Measurements from ENCODE around the gene HBP1.
"Not testable (repeated sequence)": the region's sequence is repeated elsewhere in the genome, so short reads cannot be mapped to it uniquely, and the experiment has no call there.

HBP1 gene, protein sequence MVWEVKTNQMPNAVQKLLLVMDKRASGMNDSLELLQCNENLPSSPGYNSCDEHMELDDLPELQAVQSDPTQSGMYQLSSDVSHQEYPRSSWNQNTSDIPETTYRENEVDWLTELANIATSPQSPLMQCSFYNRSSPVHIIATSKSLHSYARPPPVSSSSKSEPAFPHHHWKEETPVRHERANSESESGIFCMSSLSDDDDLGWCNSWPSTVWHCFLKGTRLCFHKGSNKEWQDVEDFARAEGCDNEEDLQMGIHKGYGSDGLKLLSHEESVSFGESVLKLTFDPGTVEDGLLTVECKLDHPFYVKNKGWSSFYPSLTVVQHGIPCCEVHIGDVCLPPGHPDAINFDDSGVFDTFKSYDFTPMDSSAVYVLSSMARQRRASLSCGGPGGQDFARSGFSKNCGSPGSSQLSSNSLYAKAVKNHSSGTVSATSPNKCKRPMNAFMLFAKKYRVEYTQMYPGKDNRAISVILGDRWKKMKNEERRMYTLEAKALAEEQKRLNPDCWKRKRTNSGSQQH

DNA sequence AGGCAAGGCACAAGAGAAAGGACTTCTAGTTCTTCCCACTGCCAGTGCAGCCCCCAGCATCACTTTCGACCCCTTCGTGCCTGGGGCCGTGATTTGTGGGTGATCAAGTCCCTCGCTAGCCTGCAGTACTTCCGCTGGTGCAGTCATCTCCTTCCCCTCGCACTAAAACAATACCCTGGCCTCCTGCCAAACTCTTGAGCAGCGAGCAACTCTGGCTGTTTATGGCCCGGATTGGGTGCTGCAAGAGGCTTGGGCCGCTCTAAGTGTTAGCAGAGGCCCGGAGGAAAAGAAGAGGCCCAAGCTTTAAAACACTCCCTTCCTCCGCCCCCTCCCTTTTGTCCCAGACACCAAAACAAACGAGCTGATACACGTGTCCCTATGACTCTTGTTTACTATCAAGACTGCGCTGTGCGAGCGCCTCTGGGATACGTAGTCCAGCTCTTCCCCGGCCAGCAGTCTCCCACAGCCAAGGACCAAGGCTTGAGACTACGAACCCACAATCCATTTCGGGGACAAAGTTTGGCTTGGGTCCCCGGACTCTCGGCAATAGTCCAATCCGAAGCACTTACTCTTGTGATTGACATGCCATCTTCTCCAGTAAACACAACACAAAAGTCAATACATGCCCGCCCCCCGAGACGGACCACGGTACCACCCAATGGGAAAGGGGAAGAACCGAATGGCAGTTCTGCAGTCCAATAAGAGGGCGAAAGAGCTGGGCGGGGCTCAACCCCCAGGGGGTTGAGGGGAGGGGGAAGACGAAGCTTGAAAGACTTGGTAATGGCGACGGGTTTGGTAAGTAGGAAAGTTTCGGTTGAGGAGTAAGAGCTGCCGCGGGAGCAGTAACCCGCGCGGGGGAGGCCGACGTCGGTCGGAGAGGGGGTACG, at the start of gene HBP1:
Gene HBP1 (plus strand): TSS at position 771 of the 887 bp plus-strand sequence. CDS start 10,891 bp downstream, outside the sequence.
- DNase-seq (ENCODE audit: low read depth in 2 of 2) = peak; percentile 94

DNA sequence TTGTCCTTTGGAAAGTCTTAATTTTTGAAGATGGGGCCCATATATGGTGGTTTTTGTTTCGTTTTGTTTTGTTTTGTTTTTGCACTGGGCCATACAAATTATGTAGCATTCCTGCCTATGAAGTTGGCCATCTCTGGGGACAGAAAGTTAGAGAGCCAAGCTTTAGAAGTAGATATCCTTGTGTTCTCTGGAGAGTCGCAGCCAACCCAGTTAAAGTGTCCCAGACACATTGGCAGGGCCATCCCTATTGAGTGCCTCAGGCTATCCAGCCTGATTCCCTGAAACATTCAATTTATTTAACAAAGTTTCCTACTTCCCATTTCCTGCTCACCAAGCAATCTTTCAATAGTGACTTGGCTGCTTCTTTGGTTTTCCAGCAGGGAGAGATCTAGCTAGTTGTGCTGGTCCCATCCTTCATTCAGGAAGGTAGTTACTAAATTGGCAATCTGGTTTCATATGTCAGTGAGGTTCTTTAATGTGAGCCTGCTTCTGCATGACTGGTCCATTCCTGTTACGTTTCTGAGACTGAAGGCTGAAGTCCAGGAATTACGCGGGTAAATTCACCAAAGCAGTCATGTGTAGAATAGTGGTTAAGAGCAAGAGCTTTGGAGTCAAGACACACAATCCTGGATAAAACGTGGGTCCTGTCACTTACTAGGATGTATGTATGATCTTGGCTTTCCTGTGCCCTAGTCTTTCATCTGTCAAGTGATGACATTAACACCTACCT, 49.3 kb upstream of the HBP1 start:
- DNase-seq (ENCODE audit: low read depth in 2 of 2) = no peak

DNA sequence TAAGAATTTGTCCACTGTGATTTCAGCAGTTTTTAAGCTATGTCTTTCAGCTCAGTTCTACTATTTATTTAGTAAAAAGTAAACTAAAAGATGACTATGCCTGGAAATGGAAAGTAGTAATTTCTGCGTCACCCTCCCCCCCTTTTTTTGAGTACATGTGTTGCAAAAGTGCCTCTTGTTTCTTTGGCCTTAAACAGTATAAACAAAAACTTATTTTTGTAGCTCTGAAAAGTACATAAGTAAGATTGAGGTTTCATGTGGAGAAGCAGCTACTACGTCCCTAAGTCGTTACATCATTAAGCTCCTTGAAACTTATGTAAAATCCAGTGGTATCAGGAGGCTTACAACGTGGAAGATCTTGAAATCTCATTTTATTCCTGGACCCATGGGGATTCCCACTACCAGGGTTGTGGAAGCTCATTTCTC, 46.3 kb upstream of the HBP1 start:
- no peak for DNase-seq (ENCODE audit: low read depth in 2 of 2)

DNA sequence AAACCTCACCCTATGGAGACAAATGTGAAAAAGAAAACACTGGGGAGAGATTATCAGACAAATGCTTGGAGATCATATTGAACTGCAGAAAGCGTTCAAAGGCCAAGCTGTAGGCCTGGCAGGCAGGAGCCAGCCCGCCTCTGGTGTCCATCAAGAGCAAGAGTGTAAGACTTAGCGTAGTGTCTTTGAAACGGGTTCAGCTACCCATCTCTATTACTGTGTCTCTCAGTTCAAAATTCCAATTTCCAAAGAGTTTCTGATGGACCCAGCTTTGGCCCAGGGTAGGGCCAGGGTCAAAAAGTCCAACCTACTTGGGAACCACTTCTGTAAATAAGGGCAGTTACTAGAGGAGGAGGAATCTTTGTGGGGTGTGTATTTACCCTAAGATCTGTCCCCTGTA, 45.4 kb upstream of the HBP1 start:
- no peak for DNase-seq (ENCODE audit: low read depth in 2 of 2)

DNA sequence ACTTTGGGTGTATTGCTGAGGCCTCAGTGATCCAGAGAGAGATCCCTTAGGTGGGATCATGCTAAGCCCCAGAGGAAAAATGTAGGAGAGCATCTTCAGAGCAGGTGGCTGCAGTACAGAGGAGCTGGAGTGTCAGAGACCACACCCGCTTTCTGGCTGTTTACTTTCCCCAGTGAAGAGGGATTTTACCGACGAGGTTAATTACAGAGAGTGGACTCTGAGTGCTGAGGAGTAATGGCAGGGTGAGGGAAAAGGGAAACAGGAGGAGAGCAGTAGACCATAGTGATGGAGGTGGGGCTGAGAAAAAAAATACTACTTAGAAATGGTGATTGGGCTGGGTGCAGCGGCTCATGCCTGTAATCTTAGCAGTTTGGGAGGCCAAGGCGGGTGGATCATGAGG, 43.3 kb upstream of the HBP1 start:
- no peak for DNase-seq (ENCODE audit: low read depth in 2 of 2)

DNA sequence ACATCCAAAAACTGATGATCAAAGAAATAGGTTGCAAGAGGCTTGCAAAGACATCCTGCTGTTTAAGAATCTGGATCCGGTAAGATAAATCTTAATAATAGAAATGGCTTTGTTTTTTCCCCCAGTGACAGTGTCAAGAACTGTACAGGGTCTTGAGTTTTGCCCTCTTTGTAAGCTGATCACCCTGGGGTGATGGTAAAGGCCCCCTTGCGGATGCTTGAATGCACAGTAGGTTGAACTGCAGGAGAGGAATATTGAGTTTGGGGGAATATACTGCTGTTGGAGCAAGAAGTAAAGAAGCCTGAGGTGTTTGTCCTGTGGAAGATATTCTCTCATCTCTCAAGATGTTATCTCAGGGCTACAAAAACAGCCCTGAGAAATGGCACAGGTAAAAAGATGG, 40.6 kb upstream of the HBP1 start:
- DNase-seq (ENCODE audit: low read depth in 2 of 2) = no peak

DNA sequence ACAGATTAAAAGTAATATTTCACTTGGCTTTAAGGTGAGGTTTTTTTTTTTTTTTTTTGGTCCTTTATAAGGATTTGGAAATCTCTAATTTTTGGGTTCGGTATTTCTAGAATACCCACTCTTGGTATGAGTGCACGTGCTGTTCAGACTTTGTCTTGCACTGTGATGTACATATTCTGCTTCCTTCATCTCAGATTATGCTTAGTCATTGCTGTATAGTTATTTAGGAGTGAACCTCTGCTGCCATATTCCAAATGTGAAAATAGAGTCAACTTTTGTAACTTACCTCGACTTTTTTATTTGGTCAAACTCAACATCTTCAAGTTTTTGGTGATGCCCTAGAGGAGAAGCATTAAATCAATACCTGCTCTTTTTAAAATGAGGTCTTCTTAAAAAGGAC, 40.1 kb upstream of the HBP1 start:
- DNase-seq (ENCODE audit: low read depth in 2 of 2) = no peak

DNA sequence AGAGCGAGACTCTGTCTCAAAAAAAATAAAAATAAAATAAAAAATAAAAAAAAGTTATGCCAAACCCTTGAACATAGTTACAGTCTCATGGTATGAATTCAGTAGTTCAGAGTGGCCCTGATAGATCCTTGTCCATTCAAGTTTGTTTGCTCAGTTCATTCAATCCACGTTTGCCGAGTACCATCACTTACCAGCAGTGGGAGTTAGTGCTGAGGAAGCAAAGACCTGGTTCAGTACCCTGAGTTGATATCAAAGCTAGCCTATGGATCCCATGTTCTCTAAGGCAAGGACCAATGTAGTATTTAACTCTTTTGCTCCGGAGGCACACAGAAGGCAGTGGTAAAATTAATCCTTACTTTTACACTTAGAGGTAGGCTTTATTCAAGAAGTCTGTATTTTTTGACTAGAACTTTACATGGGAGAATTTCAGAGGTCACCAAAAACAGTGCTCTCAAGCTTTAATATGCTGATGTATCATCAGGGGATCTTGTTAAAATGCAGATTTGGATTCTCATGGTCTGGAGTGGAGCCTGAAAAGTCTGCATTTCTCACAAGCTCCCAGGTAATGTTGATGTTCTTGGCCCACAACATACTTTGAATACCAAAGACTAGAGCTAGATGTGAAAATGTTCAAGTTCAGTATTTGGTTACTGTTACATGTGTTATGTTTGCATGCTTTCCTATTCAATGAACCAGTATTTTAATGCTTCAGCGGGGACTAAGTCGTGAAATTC, 38.1 kb upstream of the HBP1 start:
- no peak for DNase-seq (ENCODE audit: low read depth in 2 of 2)

DNA sequence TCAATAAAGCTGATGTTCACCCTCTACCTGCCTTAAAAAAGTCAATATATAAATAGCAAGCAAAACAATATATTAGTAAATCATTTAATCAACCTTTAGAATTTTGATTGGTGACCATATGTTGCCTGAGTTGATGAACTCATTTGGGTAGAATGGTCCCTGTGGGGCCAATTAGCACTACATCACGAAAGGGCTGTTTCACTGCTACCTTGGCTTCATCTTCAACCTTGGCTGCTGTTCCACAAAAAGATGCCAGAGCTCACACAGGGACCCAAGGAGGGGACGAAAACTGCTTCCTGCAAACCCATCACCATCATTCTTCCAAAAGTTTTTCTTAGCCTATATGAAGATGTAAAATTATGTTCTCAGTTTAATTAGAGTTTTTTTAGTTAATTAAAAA, 35.4 kb upstream of the HBP1 start:
- DNase-seq (ENCODE audit: low read depth in 2 of 2) = no peak

DNA sequence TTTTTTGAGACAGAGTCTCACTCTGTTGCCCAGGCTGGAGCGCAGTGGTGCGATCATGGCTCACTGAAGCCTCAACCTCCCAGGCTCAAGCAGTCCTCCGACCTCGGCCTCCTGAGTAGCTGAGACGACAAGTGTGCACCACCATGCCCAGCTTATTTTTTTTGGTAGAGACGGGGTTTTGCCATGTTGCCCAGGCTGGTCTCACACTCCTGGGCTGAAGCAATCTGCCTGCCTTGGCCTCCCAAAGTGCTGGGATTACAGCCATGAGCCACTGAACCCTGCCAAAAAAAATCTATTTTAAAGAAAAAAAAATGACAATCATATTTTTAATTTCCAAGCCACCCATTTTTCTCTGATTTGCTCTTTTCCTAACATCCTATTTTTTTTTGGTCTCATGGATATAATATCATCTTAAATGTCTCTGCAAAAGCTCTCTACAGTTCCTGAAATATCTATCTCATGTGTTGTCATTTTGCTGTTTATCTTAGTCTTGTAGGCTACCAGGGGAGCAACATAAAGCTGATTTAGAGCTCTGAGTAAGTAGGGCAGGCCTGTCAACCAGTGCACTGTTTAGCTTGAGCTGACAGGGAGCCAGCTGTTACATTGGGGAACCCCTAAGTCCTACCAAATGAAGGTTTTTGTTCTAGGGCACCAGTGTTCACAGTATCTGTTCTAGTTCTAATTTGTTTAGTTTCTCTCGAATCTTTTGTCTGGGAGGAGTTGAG, 29.9 kb upstream of the HBP1 start:
- no peak for DNase-seq (ENCODE audit: low read depth in 2 of 2)

DNA sequence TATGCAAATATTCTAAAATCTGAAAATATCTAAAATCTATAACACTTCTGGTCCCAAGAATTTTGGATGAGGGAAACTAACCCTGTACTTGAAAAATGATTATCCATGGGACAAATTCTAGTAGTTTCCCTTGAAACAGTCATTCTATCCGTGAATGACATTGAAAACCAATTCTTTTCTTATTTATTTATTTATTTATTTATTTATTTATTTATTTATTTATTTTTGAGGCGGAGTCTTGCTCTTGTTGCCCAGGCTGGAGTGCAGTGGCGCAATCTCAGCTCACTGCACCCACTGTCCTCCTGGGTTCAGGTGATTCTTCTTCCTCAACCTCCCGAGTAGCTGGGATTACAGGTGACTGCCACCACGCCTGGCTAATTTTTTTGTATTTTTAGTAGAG, 24.9 kb upstream of the HBP1 start:
- DNase-seq (ENCODE audit: low read depth in 2 of 2) = not testable (repeated sequence)

DNA sequence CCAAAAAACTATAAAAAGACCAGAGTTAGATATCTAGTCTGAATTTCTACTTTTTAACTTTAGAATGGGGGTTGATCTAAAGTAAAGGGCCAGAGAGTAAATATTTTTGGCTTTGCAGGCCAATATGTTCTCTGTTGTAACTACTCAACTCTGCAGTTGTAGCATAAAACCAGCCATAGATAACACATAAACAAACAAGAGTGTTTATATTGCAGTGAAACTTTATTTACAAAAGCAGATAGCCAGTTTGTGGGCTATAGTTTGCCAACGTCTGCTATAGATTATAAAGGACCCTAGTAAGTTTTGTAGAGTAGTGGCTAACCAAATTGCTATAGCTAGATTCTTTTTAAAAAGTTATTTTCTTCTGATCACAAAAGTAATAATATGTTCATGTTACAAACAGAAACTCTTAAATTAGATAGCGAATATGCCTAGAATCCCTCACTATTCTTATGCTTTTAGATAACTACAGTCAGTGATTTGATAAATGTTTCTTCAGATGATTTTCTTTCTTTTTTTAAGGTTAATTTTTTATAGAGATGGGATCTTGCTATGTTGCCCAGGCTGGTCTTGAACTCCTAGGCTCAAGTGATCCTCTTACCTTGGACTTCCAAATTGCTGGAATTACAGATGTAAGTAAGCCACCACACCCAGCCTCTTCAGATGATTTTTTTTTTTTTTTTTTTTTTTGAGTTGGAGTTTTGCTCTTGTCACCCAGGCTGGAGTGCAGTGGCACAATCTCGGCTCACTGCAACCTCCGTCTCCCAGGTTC, 23.6 kb upstream of the HBP1 start:
- no peak for DNase-seq (ENCODE audit: low read depth in 2 of 2)

DNA sequence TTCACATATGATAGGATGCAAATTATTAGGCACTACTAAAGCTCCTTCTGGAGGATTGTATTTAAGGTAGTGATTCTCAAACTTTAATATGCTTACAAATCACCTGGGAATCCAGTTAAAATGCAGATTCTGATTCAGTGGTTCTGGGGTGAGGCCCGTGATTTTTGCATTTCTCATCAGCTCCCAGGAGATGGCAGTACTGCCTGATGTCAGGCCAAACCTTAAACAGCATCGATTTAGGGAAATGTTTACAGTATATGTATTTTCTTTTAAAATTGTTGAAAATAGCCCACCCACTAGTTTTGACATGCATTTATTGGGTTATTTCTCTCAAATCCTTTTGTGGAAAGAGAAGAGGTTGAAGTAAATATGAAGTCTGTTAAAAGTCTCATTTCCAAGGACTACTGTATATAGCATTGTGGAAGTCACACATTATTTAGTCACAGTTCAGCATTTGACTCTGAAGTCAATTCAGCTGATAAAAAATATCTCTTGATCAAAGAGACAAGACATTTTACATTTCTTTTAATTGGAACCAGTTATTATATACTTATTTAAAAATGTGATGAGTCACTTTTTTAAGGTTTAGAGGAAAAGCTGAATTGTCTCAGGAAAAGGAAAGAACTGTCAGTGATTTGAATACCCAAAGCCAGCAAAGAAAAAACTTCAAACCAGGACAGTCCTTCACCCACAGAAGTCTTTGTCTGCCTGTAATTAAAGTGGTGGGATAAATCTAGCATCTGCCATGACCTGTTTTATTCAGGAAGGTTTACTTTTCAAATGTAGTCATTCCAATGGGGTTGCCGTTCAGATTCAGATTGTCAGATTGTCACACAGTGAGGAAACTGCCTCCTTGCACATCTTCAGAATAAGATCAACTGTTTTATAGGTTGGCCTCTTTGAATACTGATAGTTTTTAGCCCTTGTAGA, 21.1 kb upstream of the HBP1 start:
- DNase-seq (ENCODE audit: low read depth in 2 of 2) = peak in 1 of 2 donors; percentile 3

DNA sequence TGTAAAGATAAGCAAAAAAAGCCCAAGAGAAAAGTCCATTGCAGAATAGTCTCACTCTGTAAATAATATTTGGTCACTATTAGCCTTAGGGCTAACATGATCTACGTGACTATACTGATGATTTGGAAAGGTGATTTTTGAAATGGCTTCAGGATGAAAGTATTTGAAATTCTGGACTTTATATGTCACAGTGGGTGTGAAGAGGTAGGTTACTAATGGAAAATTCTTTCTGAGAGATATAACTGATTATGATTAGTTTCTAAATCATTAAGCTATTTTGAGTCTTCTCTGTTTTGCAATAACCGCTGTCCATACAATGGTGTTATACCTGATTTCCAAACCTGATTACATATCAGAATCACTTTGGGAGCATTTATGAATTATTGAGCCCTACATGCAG, 20.1 kb upstream of the HBP1 start:
- DNase-seq (ENCODE audit: low read depth in 2 of 2) = no peak

DNA sequence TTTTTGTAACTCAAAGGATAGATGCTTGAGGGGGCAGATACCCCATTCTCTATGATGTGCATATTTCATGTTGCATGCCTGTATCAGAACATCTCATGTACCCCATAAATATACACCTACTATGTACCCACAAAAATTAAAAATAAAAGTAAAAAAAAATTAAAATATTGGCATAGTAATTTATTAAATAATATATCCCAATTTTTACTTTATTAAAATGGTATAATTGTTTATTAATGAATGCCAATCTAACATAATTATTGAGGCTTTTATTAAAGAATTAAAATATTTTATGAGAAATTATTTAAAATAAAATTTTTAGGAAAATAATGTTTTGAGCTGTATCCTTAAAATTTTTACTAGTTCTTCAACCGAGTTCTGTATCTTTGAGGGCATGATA, 18.9 kb upstream of the HBP1 start:
- no peak for DNase-seq (ENCODE audit: low read depth in 2 of 2)

DNA sequence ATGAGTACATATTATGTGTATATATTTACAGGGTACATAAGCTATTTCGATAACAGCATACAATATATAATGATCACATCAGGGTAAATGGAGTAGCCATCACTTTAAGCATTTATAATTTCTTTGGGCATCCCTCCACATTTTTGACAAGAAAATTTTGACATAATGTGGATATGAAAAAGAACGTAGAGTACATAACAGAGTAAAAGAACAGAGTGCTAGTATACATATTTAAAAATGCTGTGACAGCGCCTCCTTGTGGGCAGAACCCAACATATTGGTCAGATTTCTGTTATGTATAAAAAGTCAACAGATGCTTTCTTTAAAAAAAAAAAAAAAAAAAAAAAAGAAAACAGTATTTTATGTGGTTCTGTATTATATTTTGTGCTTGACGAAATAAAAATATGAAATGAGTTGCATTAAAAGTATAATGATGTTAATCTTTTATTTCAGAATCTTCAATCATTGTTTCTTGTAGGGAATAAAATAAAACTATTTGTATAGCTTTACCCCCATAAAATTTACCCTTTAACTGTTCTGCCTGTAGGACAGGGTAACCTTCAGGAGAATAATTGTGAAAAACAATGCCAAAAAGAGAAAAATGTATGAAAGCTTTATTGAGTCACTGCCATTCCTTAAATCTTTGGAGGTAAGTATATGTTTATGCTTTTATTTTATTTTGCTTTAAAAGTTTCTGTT, 18.3 kb upstream of the HBP1 start:
- DNase-seq (ENCODE audit: low read depth in 2 of 2) = peak; percentile 56 to 69

DNA sequence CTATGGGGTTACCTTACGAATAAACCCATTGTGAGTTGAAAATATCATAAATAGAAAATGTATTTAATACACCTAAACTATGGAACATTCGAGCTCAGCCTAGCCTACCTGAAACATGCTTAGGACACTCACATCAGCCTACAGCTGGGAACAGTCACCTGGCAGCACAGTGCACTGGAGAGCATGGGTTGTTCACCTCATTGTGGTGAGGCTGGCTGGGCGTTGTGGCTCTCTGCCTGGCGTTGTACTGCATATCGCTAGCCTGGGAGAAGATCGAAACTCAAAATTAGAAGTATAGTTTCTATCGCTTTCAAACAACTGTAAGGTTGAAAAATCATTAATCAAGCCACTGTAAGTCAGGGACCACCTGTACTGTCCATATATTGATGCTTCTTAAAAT, 17.3 kb upstream of the HBP1 start:
- no peak for DNase-seq (ENCODE audit: low read depth in 2 of 2)

DNA sequence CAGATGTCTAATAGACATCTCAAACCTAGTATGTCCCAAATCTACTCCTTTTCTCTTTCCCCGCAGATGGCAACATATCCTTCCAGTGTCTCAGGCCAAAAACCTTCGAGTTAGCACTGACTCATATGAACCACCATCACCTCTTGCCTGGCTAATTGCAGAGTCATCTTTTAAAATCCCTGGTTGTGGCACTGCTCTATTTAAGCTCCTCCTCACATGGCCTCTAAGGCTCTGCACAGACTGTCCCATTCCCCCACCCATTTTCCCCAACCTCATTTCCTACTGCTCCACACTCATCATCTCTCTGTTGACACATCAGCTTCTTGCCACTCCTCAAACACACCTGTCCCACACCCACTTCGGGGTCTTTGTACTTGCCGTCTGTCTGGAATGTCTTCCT, 16.8 kb upstream of the HBP1 start:
- DNase-seq (ENCODE audit: low read depth in 2 of 2) = no peak
